ENCODE results near the gene ARMS2.
A peak's percentile ranks its signal among the peaks of the same experiment; 100 is the strongest.

The ARMS2 gene

DNA sequence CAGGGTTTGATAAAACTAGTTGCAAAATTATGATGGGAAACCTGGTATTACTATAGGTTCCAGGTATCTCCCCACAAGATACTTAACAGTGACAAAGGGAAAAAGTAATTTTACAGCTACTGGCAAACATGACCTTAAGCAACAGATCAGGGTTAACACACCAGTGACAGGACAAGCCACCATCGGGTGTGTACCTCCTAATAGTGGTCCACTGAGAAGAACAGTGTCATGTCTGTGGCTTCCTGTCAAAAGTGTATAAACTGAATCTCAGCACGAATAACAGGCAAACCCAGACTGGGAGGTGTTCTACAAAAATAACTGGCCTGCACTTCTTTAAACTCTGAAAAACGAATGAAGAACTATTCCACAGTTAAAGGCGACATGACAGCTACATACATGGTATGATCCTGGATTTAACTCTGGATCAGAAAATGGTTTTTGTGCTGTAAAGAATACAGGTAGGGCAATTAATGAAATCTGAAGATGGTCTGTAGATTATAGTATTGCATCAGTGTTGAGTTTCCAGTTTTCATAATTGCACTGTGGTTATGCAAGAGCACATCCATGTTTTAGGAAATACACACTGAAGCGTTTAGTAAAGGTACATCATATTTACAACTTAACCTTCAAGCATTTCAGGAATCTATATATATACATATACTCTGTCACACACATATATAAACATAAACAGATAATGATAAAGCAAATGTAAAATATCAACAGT, 32.0 kb upstream of the ARMS2 start:
- TF ChIP-seq ZC3H10 (CRISPR knock-in tag; IDR thresholded peaks at IDR 0.05), result no peak
- no peak for ATAC-seq

DNA sequence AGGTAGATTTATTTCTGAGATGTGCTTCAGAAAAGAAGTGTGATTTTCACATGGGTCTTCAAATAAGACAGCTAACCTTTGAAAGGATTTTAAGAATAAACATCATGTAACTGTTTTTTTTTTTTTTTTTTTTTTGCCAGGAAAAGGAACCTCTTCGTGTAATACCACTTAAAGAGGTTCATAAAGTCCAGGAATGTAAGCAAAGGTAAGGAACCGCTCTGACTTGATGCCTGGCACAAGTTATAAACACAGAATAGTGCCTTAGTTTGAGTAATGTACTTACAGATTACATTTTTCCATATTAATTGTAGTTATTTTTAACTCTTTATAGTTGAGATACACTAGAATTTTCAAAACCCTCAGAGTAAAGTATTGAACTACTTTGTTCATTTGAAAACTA, 30.4 kb upstream of the ARMS2 start:
- no peak for ATAC-seq
- TF ChIP-seq ZNF565 (CRISPR knock-in tag; conservative IDR thresholded peaks at IDR 0.05; ENCODE audit: low read depth), result no peak

DNA sequence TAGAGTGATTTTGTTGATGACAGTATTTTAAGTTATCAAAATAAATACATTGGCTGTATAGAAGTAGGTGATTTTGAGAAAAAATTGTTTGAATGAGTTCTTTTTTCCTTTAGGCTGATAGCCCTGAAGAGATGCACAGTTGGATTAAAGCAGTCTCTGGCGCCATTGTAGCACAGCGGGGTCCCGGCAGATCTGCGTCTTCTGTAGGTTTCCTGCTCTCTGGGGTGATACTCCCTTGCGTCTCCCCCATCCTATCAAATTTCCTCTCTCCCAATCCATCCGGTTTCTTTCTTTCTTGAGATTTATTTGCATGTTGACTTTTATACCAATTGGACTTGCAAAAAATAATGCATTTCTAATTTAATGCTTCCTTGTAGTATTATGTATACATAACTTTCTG, 27.6 kb upstream of the ARMS2 start:
- no peak for ATAC-seq
- TF ChIP-seq, protein P1, sequence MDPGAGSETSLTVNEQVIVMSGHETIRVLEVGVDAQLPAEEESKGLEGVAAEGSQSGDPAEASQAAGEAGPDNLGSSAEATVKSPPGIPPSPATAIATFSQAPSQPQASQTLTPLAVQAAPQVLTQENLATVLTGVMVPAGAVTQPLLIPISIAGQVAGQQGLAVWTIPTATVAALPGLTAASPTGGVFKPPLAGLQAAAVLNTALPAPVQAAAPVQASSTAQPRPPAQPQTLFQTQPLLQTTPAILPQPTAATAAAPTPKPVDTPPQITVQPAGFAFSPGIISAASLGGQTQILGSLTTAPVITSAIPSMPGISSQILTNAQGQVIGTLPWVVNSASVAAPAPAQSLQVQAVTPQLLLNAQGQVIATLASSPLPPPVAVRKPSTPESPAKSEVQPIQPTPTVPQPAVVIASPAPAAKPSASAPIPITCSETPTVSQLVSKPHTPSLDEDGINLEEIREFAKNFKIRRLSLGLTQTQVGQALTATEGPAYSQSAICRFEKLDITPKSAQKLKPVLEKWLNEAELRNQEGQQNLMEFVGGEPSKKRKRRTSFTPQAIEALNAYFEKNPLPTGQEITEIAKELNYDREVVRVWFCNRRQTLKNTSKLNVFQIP (CRISPR knock-in tag; IDR thresholded peaks at IDR 0.05; ENCODE audit: borderline replicate concordance, low read depth), result no peak
- TF ChIP-seq, protein P2, sequence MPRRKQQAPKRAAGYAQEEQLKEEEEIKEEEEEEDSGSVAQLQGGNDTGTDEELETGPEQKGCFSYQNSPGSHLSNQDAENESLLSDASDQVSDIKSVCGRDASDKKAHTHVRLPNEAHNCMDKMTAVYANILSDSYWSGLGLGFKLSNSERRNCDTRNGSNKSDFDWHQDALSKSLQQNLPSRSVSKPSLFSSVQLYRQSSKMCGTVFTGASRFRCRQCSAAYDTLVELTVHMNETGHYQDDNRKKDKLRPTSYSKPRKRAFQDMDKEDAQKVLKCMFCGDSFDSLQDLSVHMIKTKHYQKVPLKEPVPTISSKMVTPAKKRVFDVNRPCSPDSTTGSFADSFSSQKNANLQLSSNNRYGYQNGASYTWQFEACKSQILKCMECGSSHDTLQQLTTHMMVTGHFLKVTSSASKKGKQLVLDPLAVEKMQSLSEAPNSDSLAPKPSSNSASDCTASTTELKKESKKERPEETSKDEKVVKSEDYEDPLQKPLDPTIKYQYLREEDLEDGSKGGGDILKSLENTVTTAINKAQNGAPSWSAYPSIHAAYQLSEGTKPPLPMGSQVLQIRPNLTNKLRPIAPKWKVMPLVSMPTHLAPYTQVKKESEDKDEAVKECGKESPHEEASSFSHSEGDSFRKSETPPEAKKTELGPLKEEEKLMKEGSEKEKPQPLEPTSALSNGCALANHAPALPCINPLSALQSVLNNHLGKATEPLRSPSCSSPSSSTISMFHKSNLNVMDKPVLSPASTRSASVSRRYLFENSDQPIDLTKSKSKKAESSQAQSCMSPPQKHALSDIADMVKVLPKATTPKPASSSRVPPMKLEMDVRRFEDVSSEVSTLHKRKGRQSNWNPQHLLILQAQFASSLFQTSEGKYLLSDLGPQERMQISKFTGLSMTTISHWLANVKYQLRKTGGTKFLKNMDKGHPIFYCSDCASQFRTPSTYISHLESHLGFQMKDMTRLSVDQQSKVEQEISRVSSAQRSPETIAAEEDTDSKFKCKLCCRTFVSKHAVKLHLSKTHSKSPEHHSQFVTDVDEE (CRISPR knock-in tag; IDR thresholded peaks at IDR 0.05), result no peak
- TF ChIP-seq BACH2 (CRISPR knock-in tag; IDR thresholded peaks at IDR 0.05; ENCODE audit: borderline replicate concordance) (no peak), ZNF8 (CRISPR knock-in tag; IDR thresholded peaks at IDR 0.05) (no peak), ZNF565 (CRISPR knock-in tag; conservative IDR thresholded peaks at IDR 0.05; ENCODE audit: low read depth) (no peak), ISL1 (CRISPR knock-in tag; IDR thresholded peaks at IDR 0.05) (no peak), TOX (CRISPR knock-in tag; IDR thresholded peaks at IDR 0.05; ENCODE audit: borderline replicate concordance) (no peak), ESRRG (CRISPR knock-in tag; IDR thresholded peaks at IDR 0.05) (no peak), SNAI2 (CRISPR knock-in tag; IDR thresholded peaks at IDR 0.05) (no peak), GLIS3 (CRISPR knock-in tag; IDR thresholded peaks at IDR 0.05) (no peak)
- TF ChIP-seq, protein P3, sequence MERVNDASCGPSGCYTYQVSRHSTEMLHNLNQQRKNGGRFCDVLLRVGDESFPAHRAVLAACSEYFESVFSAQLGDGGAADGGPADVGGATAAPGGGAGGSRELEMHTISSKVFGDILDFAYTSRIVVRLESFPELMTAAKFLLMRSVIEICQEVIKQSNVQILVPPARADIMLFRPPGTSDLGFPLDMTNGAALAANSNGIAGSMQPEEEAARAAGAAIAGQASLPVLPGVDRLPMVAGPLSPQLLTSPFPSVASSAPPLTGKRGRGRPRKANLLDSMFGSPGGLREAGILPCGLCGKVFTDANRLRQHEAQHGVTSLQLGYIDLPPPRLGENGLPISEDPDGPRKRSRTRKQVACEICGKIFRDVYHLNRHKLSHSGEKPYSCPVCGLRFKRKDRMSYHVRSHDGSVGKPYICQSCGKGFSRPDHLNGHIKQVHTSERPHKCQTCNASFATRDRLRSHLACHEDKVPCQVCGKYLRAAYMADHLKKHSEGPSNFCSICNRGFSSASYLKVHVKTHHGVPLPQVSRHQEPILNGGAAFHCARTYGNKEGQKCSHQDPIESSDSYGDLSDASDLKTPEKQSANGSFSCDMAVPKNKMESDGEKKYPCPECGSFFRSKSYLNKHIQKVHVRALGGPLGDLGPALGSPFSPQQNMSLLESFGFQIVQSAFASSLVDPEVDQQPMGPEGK (CRISPR knock-in tag; IDR thresholded peaks at IDR 0.05; ENCODE audit: borderline replicate concordance), result no peak

DNA sequence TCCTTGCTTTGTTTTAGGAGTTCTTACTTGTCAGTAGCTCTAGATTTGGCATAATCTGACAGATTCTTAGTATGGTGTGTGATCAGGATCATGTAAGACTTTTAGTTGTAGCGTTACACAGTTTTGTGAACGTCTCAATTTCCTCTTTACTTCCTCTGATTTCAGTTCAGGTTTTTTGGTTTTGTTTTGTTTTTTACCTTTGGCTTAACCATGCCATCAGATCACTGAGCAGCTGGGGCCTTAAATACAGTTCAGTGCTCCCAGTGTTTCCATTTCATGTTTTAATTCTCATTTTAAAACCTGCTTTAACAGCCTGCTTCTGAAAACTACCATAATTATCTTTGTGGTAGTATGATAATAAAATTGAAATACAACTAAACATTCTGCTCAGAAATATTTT, 27.2 kb upstream of the ARMS2 start:
- TF ChIP-seq ISL1 (CRISPR knock-in tag; IDR thresholded peaks at IDR 0.05) (no peak), BACH2 (CRISPR knock-in tag; IDR thresholded peaks at IDR 0.05; ENCODE audit: borderline replicate concordance) (no peak), PPARA (CRISPR knock-in tag; IDR thresholded peaks at IDR 0.05; ENCODE audit: borderline replicate concordance) (no peak), OSR1 (CRISPR knock-in tag; IDR thresholded peaks at IDR 0.05) (no peak), SNAI2 (CRISPR knock-in tag; IDR thresholded peaks at IDR 0.05) (no peak), ZFP3 (CRISPR knock-in tag; IDR thresholded peaks at IDR 0.05) (no peak), RARB (CRISPR knock-in tag; IDR thresholded peaks at IDR 0.05) (no peak)
- TF ChIP-seq, protein P4, sequence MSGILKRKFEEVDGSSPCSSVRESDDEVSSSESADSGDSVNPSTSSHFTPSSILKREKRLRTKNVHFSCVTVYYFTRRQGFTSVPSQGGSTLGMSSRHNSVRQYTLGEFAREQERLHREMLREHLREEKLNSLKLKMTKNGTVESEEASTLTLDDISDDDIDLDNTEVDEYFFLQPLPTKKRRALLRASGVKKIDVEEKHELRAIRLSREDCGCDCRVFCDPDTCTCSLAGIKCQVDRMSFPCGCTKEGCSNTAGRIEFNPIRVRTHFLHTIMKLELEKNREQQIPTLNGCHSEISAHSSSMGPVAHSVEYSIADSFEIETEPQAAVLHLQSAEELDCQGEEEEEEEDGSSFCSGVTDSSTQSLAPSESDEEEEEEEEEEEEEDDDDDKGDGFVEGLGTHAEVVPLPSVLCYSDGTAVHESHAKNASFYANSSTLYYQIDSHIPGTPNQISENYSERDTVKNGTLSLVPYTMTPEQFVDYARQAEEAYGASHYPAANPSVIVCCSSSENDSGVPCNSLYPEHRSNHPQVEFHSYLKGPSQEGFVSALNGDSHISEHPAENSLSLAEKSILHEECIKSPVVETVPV (CRISPR knock-in tag; IDR thresholded peaks at IDR 0.05), result no peak
- ATAC-seq, result no peak

DNA sequence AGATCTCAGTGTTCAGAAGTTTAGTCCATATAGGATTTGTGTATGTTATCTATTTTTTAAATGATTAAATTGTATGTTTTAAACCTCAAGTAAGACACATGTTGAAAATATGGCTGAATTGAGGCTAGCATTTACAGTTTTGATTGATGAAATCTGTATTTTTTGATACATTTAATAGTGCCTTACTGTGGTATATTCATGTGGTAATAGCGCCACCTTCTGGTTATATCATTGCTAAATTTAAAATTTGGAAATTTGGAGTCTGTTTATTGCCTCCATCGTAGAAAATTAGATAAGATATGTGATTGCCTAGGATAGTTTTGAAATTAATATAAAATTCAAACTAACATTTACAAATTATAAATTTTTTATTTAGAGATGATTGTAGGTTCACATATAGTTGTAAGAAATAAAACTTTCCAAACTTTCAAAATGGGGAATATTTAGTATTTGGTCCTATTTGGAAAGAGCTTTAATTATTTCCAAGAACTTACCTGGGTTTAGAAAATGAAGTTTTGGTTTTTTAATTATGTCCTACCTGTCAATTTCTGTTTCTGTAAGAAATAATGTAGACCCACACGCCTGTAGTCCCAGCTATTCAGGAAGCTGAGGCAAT, 19.1 kb upstream of the ARMS2 start:
- ATAC-seq, result peak; percentile 67; the same call in 2 of the 3 replicates
- no peak for TF ChIP-seq TCF4 (CRISPR knock-in tag; IDR thresholded peaks at IDR 0.05; ENCODE audit: borderline replicate concordance)
- no peak for TF ChIP-seq ZNF565 (CRISPR knock-in tag; conservative IDR thresholded peaks at IDR 0.05; ENCODE audit: low read depth)
- no peak for TF ChIP-seq ZNF70 (CRISPR knock-in tag; IDR thresholded peaks at IDR 0.05)
- TF ChIP-seq CSDC2 (CRISPR knock-in tag; IDR thresholded peaks at IDR 0.05), result no peak
- TF ChIP-seq, protein P5, sequence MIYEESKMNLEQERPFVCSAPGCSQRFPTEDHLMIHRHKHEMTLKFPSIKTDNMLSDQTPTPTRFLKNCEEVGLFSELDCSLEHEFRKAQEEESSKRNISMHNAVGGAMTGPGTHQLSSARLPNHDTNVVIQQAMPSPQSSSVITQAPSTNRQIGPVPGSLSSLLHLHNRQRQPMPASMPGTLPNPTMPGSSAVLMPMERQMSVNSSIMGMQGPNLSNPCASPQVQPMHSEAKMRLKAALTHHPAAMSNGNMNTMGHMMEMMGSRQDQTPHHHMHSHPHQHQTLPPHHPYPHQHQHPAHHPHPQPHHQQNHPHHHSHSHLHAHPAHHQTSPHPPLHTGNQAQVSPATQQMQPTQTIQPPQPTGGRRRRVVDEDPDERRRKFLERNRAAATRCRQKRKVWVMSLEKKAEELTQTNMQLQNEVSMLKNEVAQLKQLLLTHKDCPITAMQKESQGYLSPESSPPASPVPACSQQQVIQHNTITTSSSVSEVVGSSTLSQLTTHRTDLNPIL (CRISPR knock-in tag; IDR thresholded peaks at IDR 0.05; ENCODE audit: low read depth), result no peak
- no peak for TF ChIP-seq ZNF8 (CRISPR knock-in tag; IDR thresholded peaks at IDR 0.05)
- TF ChIP-seq SNAI2 (CRISPR knock-in tag; IDR thresholded peaks at IDR 0.05), result no peak
- TF ChIP-seq ZC3H10 (CRISPR knock-in tag; IDR thresholded peaks at IDR 0.05), result no peak
